Tibial artery (tissue), 4 donors: Measurements from ENCODE around the gene TLE1.

Experiments used
- DNase-seq, 2 donors: peaks; one replicate each; pipeline ENCODE4 v3.0.0-alpha.2; 2019
- H3K27ac ChIP-seq, 2 donors: fragments of 200-600 bp; sonication (generic) in 1 of 2; 1 replicate in 1 of 2; 2 replicates in 1 of 2; pipeline ENCODE4 v1.5.1; 2018 to 2019; ENCODE audit warnings: mild to moderate bottlenecking in 1 of 2
- H3K27me3 ChIP-seq, 2 donors: fragments of 200-600 bp; sonication (generic) in 1 of 2; one replicate each; pipeline versions ENCODE4 v1.5.1 to v1.6.0; 2016 to 2019
- H3K36me3 ChIP-seq, 3 donors: fragments of 200-600 bp; sonication (generic) in 2 of 3; one replicate each; pipeline ENCODE4 v1.5.1; 2016 to 2019; ENCODE audit warnings: mild to moderate bottlenecking in 2 of 3
- H3K4me1 ChIP-seq, 4 donors: fragments of 200-600 bp; sonication (generic) in 2 of 4; 1 replicate in 3 of 4; 2 replicates in 1 of 4; pipeline ENCODE4 v1.5.1; 2016 to 2019
- H3K4me3 ChIP-seq, 2 donors: fragments of 200-600 bp; sonication (generic) in 1 of 2; 1 replicate in 1 of 2; 2 replicates in 1 of 2; pipeline ENCODE4 v1.5.1; 2018 to 2019; ENCODE audit warnings: mild to moderate bottlenecking in 2 of 2
- H3K9me3 ChIP-seq, 3 donors: fragments of 200-600 bp; sonication (generic) in 1 of 3; one replicate each; pipeline ENCODE4 v1.5.1; 2016 to 2019
- intact Hi-C: fragments of 100-400 bp; cut with DNase I; formaldehyde crosslinking; loops from one replicate; pipeline ENCODE4 v1.15.0; 2023; ENCODE audit warnings: low total_unique reads
- TF ChIP-seq, protein P1 (sequence below), 2 experiments: fragments of 200-600 bp in 1 of 2; fragments of 450-650 bp in 1 of 2; IDR thresholded peaks; one replicate each; pipeline ENCODE4 v1.5.1; 2017 to 2019; ENCODE audit warnings: antibody characterized with exemption in 2 of 2, mild to moderate bottlenecking in 1 of 2, moderate library complexity in 1 of 2

The TLE1 gene

DNA sequence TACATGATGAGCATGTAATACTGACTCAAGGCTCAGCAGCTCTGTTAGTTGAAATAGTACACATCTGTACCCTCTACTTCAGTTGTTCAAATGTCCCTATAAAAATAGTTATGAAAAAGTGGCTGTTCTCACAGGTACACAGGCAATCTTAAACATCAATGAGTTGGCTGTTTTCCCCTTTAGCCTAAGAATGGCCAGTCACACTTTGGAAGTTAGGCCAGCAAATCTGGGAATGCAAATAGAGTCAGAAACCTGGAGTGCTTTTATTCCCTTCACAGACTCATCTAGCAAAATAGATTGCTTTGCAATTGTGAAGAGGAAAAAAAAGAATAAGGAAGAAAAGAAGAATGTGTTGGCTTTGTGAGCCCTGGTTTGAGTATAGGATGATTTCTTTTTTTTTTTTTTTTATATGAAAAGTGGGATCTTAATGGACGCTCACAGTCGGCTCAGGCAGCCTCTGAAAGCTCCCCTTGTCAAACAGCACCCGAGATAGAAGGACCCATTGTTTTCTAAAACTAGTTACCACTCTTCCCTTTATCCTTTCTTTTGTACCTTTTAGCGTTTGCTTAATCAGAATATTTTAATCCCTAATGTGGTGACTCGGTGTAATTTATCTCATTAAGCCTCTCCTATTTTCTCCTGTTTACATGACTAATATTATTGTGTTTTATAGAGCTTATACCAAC, 27.9 kb upstream of the TLE1 start:
- no peak overlapping the region for H3K4me3 ChIP-seq

GRCh38 chr9:81716409-81716808, 27.1 kb upstream of the TLE1 start:
- no peak for DNase-seq
- Histone ChIP-seq H3K4me1 (no peaks in the 10 kb centered on the region), H3K9me3 (no peaks in the 10 kb centered on the region), H3K27ac (no peak overlapping the region), H3K36me3 (no peaks in the 10 kb centered on the region), H3K4me3 (no peak overlapping the region), H3K27me3 (no peaks in the 10 kb centered on the region)
- intact Hi-C loops: no loop called here
- TF ChIP-seq, protein P1, sequence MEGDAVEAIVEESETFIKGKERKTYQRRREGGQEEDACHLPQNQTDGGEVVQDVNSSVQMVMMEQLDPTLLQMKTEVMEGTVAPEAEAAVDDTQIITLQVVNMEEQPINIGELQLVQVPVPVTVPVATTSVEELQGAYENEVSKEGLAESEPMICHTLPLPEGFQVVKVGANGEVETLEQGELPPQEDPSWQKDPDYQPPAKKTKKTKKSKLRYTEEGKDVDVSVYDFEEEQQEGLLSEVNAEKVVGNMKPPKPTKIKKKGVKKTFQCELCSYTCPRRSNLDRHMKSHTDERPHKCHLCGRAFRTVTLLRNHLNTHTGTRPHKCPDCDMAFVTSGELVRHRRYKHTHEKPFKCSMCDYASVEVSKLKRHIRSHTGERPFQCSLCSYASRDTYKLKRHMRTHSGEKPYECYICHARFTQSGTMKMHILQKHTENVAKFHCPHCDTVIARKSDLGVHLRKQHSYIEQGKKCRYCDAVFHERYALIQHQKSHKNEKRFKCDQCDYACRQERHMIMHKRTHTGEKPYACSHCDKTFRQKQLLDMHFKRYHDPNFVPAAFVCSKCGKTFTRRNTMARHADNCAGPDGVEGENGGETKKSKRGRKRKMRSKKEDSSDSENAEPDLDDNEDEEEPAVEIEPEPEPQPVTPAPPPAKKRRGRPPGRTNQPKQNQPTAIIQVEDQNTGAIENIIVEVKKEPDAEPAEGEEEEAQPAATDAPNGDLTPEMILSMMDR (IDR thresholded peaks at IDR 0.05): no peak

More for the DNA sequence above, 27.9 kb upstream of the TLE1 start:
- Histone ChIP-seq H3K36me3 (no peaks in the 10 kb centered on the region), H3K9me3 (no peaks in the 10 kb centered on the region), H3K4me1 (no peaks in the 10 kb centered on the region), H3K27ac (no peak overlapping the region), H3K27me3 (no peaks in the 10 kb centered on the region)
- intact Hi-C loops: no loop called here
- TF ChIP-seq, protein P1 (IDR thresholded peaks at IDR 0.05): no peak
- DNase-seq: no peak

DNA sequence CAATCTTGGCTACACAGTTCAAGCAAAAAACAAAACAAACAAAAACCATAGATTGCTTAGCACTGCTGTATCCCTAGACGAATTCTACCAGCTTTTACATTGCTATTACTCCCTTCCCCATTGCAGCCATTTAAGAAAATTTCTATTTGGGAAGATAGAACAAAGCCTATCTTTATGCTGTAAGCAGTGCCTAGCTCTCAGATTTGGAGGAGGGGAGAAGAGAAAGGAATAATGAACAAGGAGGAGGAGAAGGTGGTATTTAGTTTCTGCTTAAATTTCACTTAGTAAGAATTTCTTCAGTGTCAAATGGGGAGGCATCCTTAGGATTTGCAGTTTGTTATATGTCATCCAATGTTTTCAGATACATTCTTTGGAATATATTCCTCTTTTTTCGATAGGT, 16.2 kb upstream of the TLE1 start:
- Histone ChIP-seq H3K27me3 (no peaks in the 10 kb centered on the region), H3K9me3 (no peaks in the 10 kb centered on the region), H3K4me3 (no peak overlapping the region), H3K27ac (no peak overlapping the region), H3K36me3 (no peaks in the 10 kb centered on the region), H3K4me1 (no peaks in the 10 kb centered on the region)
- TF ChIP-seq, protein P1 (IDR thresholded peaks at IDR 0.05): no peak
- intact Hi-C loops: no loop called here
- no peak for DNase-seq

- intact Hi-C loops: no loop called here
- H3K4me1 ChIP-seq: peaks cover 0 to 8% (median 2%) of the 10 kb centered on the region in 4 donors
Measured at GRCh38 chr9:81694541-81694940, 5.2 kb upstream of the TLE1 start.

DNA sequence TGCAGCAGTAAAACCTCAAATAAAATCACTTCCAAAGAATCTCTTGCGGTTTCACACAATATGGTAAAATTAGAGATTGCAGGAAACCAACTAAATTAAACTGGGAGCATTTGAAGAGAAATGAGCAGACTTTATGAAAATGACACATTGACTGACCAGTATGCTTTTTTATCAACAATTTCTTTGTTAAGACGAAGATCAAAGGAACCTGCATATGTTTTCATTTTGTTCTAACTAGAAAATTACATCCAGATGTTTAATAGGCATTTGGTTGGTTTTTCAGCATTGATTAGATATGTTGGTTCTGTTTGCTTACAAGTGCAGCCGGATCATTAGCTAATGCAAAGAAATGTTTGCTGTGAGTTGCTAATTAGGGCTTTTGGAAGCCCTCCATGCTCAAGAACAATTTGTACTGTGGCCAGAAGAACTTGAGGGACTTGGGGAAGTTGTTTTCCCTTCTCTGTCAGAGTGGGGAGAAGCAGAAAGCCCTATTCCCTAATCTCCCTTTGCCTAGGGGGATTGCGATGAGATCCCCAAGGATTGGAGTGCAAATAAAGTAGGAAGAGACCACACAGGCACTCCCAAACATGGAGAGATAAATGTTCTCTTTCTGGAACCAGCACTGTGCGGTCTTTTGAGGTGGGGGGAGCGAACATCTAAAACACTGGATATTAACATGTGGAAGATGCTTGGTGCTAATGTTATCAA, 4.5 kb upstream of the TLE1 start:
- H3K36me3 ChIP-seq: no peaks in the 10 kb centered on the region
- peaks cover 0 to 8% (median 2%) of the 10 kb centered on the region in 4 donors for H3K4me1 ChIP-seq
- no peak overlapping the region for H3K4me3 ChIP-seq
- TF ChIP-seq, protein P1 (IDR thresholded peaks at IDR 0.05): no peak
- no peaks in the 10 kb centered on the region for H3K27me3 ChIP-seq
- DNase-seq: no peak
- H3K27ac ChIP-seq: no peak overlapping the region
- intact Hi-C loops: no loop called here
- no peaks in the 10 kb centered on the region for H3K9me3 ChIP-seq

More at GRCh38 chr9:81694541-81694940, 5.2 kb upstream of the TLE1 start:
- Histone ChIP-seq H3K27me3 (no peaks in the 10 kb centered on the region), H3K36me3 (no peaks in the 10 kb centered on the region), H3K27ac (no peak overlapping the region), H3K4me3 (no peak overlapping the region), H3K9me3 (no peaks in the 10 kb centered on the region)
- no peak for DNase-seq
- TF ChIP-seq, protein P1 (IDR thresholded peaks at IDR 0.05): no peak
